ENCODE data around the gene PRKCE.

Gene PRKCE

DNA sequence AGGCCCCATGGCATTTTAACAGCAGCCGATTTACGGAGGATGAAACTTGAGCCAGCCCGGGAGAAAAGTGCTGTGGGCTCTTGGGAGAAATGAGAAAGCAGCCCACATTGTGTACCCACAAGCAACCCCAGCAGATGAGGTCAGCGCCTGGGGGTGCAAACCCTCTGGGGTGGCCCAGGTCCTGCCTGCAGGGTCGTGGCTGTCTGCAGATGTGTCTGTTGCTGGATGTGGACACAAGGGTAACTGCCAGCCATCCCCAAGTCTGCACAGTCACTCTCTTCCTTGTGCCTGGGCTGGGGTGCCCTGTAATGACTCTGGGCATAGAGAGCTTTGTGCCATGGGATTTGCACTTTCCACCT, 170.8 kb downstream of the PRKCE start:
- DNase-seq (ENCODE audit: low read depth, low spot score): no peak
- Histone ChIP-seq H3K27ac (no peak overlapping the region), H3K4me3 (no peak overlapping the region), H3K36me3 (ENCODE audit: insufficient read depth, low read length) (no peaks in the 10 kb centered on the region), H3K9ac (ENCODE audit: insufficient read length) (no peak overlapping the region), H3K9me3 (ENCODE audit: low read depth, low read length) (no peaks in the 10 kb centered on the region)
- TF ChIP-seq FOXP2 (optimal IDR thresholded peaks at IDR 0.05; ENCODE audit: control extremely low read depth, extremely low read length, insufficient read depth) (no peak), POLR2AphosphoS5 (IDR thresholded peaks at IDR 0.05; ENCODE audit: borderline replicate concordance, low read depth, low read length) (no peak), EZH2 (IDR thresholded peaks at IDR 0.05) (no peak)

DNA sequence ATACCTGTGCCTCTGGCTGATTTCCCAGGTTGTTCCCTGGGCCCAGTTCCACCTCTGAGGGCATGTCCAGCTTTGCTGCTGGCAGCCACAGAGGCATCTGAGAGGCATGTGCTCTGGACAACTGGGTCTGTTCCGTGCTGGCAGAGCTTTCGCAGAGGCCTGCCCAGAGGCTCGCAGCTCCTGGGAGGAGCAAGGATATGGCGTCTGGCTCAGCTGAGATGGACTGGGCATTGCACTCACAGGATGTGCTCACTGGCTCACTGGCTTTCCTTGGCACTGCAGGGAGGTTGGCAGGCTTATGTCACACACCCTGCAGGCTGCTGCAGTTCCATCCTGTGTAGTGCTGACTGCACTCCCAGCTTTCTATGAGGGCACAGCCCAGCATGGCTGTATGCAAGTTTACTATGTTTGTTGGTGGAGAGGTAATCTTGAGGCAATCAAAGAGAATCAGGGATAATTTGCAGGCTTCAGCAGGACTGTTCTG, 172.3 kb downstream of the PRKCE start:
- TF ChIP-seq POLR2AphosphoS5 (IDR thresholded peaks at IDR 0.05; ENCODE audit: borderline replicate concordance, low read depth, low read length) (no peak), FOXP2 (optimal IDR thresholded peaks at IDR 0.05; ENCODE audit: control extremely low read depth, extremely low read length, insufficient read depth) (no peak)
- Histone ChIP-seq H3K9me3 (ENCODE audit: low read depth, low read length) (no peaks in the 10 kb centered on the region), H3K9ac (ENCODE audit: insufficient read length) (no peak overlapping the region), H3K27ac (no peak overlapping the region), H3K4me3 (no peak overlapping the region), H3K36me3 (ENCODE audit: insufficient read depth, low read length) (no peaks in the 10 kb centered on the region)
- DNase-seq (ENCODE audit: low read depth, low spot score): no peak

DNA sequence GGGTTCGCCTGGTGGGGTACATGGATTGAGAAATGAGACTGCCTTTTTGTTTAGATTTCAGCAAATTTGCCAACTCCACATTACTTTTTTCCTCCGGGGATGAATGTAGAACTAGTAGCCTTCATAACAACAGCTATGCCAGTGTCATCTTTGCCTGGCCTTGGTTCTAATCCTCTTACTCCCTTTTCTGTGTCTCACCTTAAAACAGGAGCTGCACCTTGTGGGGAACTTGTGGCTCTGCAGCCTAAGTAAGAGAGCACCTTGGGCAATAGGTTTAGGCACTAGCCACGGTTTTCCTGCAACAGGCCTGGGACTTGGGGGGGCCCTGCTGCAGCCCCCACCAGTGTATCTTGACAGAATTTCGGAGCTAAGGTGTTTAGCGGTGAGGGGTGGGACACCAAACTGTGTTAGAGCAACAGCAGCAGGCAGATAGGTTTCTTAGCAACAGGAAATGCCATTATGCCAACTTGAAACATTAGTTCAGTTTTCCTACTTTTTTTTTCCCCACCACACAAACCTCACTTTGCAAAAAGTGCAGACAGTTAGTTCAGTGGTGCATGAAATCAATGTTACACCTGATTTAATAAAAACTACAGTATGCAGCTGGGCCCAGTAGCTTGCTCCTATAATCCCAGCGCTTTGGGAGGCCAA, 173.7 kb downstream of the PRKCE start:
- no peaks in the 10 kb centered on the region for H3K36me3 ChIP-seq (ENCODE audit: insufficient read depth, low read length)
- no peak overlapping the region for H3K9ac ChIP-seq (ENCODE audit: insufficient read length)
- DNase-seq (ENCODE audit: low read depth, low spot score): no peak
- TF ChIP-seq FOXP2 (optimal IDR thresholded peaks at IDR 0.05; ENCODE audit: control extremely low read depth, extremely low read length, insufficient read depth) (no peak), POLR2AphosphoS5 (IDR thresholded peaks at IDR 0.05; ENCODE audit: borderline replicate concordance, low read depth, low read length) (no peak), EZH2 (IDR thresholded peaks at IDR 0.05) (no peak)
- no peak overlapping the region for H3K27ac ChIP-seq
- H3K9me3 ChIP-seq (ENCODE audit: low read depth, low read length): no peaks in the 10 kb centered on the region
- H3K4me3 ChIP-seq: no peak overlapping the region

GRCh38 chr2:45826460-45826859, 175.0 kb downstream of the PRKCE start:
- Histone ChIP-seq H3K9me3 (ENCODE audit: low read depth, low read length) (no peaks in the 10 kb centered on the region), H3K4me3 (no peak overlapping the region), H3K27ac (no peak overlapping the region), H3K9ac (ENCODE audit: insufficient read length) (no peak overlapping the region), H3K36me3 (ENCODE audit: insufficient read depth, low read length) (no peaks in the 10 kb centered on the region)
- no peak for DNase-seq (ENCODE audit: low read depth, low spot score)
- TF ChIP-seq FOXP2 (optimal IDR thresholded peaks at IDR 0.05; ENCODE audit: control extremely low read depth, extremely low read length, insufficient read depth) (no peak), EZH2 (IDR thresholded peaks at IDR 0.05) (no peak), POLR2AphosphoS5 (IDR thresholded peaks at IDR 0.05; ENCODE audit: borderline replicate concordance, low read depth, low read length) (no peak)

DNA sequence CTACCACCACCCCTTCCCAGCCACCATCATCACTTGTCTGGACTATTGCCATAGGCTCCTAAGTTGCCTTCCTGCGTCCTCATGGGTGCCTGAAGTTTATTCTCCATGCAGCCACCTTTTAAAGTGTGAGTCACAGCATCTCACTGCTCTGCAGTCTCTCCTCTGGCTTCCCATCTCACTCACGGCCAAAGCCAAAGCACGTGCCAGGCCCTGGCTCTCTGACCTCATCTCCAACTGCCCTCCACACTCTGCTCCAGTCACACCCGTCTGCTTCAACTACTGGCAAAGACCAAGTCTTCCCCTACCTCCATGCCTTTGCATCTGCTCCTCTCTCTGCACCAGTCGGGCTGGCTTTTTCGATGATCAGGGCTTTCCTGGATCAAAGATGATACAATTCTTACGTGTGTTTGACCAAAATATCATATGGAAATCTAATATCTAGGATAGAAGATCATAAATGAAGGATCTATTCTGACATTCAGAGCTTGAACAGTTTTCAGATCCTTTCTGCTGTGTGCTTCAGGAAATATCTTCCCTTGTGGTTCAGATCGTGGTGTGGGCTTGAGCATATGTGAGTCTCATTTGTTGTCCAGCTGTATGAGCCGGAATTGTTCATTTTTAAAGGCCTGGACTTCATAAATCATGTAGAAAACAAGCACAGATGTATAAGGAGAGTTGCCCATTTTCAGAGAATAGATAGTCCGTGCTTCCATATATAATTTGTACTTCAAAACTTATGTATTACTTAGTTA, 175.6 kb downstream of the PRKCE start:
- no peak for TF ChIP-seq POLR2AphosphoS5 (IDR thresholded peaks at IDR 0.05; ENCODE audit: borderline replicate concordance, low read depth, low read length)
- no peak for TF ChIP-seq FOXP2 (optimal IDR thresholded peaks at IDR 0.05; ENCODE audit: control extremely low read depth, extremely low read length, insufficient read depth)
- no peak for TF ChIP-seq EZH2 (IDR thresholded peaks at IDR 0.05)
- H3K27ac ChIP-seq: no peak overlapping the region
- no peaks in the 10 kb centered on the region for H3K36me3 ChIP-seq (ENCODE audit: insufficient read depth, low read length)
- no peaks in the 10 kb centered on the region for H3K9me3 ChIP-seq (ENCODE audit: low read depth, low read length)
- DNase-seq (ENCODE audit: low read depth, low spot score): no peak
- no peak overlapping the region for H3K4me3 ChIP-seq
- H3K9ac ChIP-seq (ENCODE audit: insufficient read length): no peak overlapping the region

DNA sequence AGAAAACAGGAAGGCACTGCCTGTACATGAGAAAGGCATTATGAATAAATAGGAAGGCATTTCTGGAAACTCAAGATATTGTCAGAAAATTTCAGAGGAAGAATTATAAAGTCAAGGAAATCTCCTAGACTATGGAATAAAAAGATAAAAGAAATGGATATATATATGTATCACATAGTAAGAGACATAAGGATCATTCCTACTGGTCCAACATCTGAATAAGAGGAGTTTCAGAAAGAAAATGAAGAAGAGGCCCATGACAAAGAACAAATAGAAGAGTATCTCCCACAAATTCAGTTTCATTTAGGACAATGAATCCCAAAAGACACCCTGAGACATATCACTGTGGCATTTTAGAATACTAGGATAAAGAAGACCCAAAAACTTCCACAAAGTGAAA, 178.8 kb downstream of the PRKCE start:
- H3K9ac ChIP-seq (ENCODE audit: insufficient read length): no peak overlapping the region
- no peaks in the 10 kb centered on the region for H3K36me3 ChIP-seq (ENCODE audit: insufficient read depth, low read length)
- DNase-seq (ENCODE audit: low read depth, low spot score): no peak
- no peak overlapping the region for H3K4me3 ChIP-seq
- TF ChIP-seq FOXP2 (optimal IDR thresholded peaks at IDR 0.05; ENCODE audit: control extremely low read depth, extremely low read length, insufficient read depth): no peak
- TF ChIP-seq POLR2AphosphoS5 (IDR thresholded peaks at IDR 0.05; ENCODE audit: borderline replicate concordance, low read depth, low read length): no peak
- no peak for TF ChIP-seq EZH2 (IDR thresholded peaks at IDR 0.05)
- no peak overlapping the region for H3K27ac ChIP-seq
- no peaks in the 10 kb centered on the region for H3K9me3 ChIP-seq (ENCODE audit: low read depth, low read length)

DNA sequence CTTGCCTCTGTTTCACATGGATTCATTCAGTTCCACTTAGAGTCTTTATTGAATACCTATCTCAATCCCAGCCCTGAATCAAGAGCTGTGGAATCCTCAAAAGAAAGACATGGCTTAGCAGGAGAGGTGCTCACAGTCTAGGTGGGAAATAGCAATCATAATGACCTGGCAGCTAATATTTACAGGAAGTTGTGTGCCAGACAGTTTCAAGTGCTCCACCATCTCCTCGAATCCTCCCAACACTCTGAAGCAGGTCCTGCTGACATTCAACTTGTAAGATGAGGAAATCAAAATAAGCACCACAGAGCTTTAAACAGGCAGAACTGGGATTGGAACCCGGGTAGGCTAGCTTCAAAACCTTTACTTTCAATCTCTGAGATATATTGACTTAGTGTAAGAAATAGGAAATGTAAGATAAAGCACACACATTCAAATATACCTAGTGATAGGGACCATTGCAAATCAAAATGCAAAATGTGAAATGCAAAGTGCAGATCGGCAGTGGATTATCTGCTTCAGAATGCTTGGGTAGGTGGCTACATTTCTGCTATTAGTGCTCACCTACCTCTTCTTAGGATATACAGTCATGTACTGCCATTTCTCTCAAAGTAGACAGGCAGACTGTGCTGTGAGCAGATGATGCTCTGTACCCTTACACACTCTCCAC, 182.0 kb downstream of the PRKCE start:
- DNase-seq (ENCODE audit: low read depth, low spot score): no peak

GRCh38 chr2:45833968-45834344, 182.5 kb downstream of the PRKCE start:
- H3K9ac ChIP-seq (ENCODE audit: insufficient read length): no peak overlapping the region
- no peak overlapping the region for H3K4me3 ChIP-seq
- no peak overlapping the region for H3K27ac ChIP-seq
- no peak for DNase-seq (ENCODE audit: low read depth, low spot score)
- no peaks in the 10 kb centered on the region for H3K9me3 ChIP-seq (ENCODE audit: low read depth, low read length)
- H3K36me3 ChIP-seq (ENCODE audit: insufficient read depth, low read length): no peaks in the 10 kb centered on the region
- TF ChIP-seq FOXP2 (optimal IDR thresholded peaks at IDR 0.05; ENCODE audit: control extremely low read depth, extremely low read length, insufficient read depth): no peak
- TF ChIP-seq EZH2 (IDR thresholded peaks at IDR 0.05): no peak
- no peak for TF ChIP-seq POLR2AphosphoS5 (IDR thresholded peaks at IDR 0.05; ENCODE audit: borderline replicate concordance, low read depth, low read length)

More for the DNA sequence above, 182.0 kb downstream of the PRKCE start:
- TF ChIP-seq POLR2AphosphoS5 (IDR thresholded peaks at IDR 0.05; ENCODE audit: borderline replicate concordance, low read depth, low read length): no peak
- TF ChIP-seq EZH2 (IDR thresholded peaks at IDR 0.05): no peak
- no peak for TF ChIP-seq FOXP2 (optimal IDR thresholded peaks at IDR 0.05; ENCODE audit: control extremely low read depth, extremely low read length, insufficient read depth)
- Histone ChIP-seq H3K27ac (no peak overlapping the region), H3K9me3 (ENCODE audit: low read depth, low read length) (no peaks in the 10 kb centered on the region), H3K4me3 (no peak overlapping the region), H3K36me3 (ENCODE audit: insufficient read depth, low read length) (no peaks in the 10 kb centered on the region), H3K9ac (ENCODE audit: insufficient read length) (no peak overlapping the region)
